HK-2 (cell line): Measurements from ENCODE around the gene AMOTL2.

ENCODE experiments used
- DNase-seq: peaks from one replicate; pipeline ENCODE4 v3.0.0-alpha.2; 2018; ENCODE audit not compliant: unreplicated experiment

Gene AMOTL2

GRCh38 chr3:134378818-134379217 lies 4.6 kb upstream of the AMOTL2 start:
- DNase-seq = peak; percentile 9

GRCh38 chr3:134378384-134378783 lies 4.1 kb upstream of the AMOTL2 start:
- peak; percentile 37 for DNase-seq

GRCh38 chr3:134377896-134378295 lies 3.6 kb upstream of the AMOTL2 start:
- DNase-seq = no peak

- no peak for DNase-seq
Measured at GRCh38 chr3:134376786-134377426, 2.7 kb upstream of the AMOTL2 start.

GRCh38 chr3:134376385-134376765 lies 2.1 kb upstream of the AMOTL2 start:
- DNase-seq = no peak

GRCh38 chr3:134375582-134376384 lies 1.5 kb upstream of the AMOTL2 start:
- no peak for DNase-seq

GRCh38 chr3:134374791-134375581 lies 739 bp upstream of the AMOTL2 start:
- peak; percentile 75 for DNase-seq

GRCh38 chr3:134373271-134374104 lies 759 bp downstream of the AMOTL2 start:
- peak; percentile 74 for DNase-seq

GRCh38 chr3:134372396-134373270 lies 1.6 kb downstream of the AMOTL2 start:
- DNase-seq = peak; percentile 38

GRCh38 chr3:134371542-134372324 lies 2.5 kb downstream of the AMOTL2 start:
- DNase-seq = peak; percentile 58

- peak; percentile 28 for DNase-seq
Measured at GRCh38 chr3:134370611-134371531, 3.4 kb downstream of the AMOTL2 start.

GRCh38 chr3:134369861-134370596 lies 4.2 kb downstream of the AMOTL2 start:
- no peak for DNase-seq

GRCh38 chr3:134369231-134369741 lies 5.0 kb downstream of the AMOTL2 start:
- peak; percentile 35 for DNase-seq

- DNase-seq = no peak
Measured at GRCh38 chr3:134368751-134369105, 5.5 kb downstream of the AMOTL2 start.

GRCh38 chr3:134367869-134368750 lies 6.1 kb downstream of the AMOTL2 start:
- peak; percentile 21 for DNase-seq

GRCh38 chr3:134366928-134367811 lies 7.1 kb downstream of the AMOTL2 start:
- peak; percentile 16 for DNase-seq
